Tibial nerve (tissue), 4 donors: ENCODE data around the gene SRBD1. TPM values are rescaled to one million over a fixed set of nuclear protein-coding genes. Genes with fewer than 3 reads are reported as not detected.
A peak's percentile ranks its signal among the peaks of the same experiment; 100 is the strongest.

ENCODE experiments used
- DNase-seq, 2 donors: peaks; one replicate each; pipeline ENCODE4 v3.0.0-alpha.2; 2019; ENCODE audit warnings: low spot score in 2 of 2
- H3K27ac ChIP-seq, 4 donors: fragments of 200-600 bp; sonication (generic) in 3 of 4; one replicate each; pipeline ENCODE4 v1.5.1; 2017 to 2019; ENCODE audit warnings: mild to moderate bottlenecking in 1 of 4
- H3K27me3 ChIP-seq, 2 donors: fragments of 200-600 bp; sonication (generic) in 1 of 2; one replicate each; pipeline versions ENCODE4 v1.5.1 to v1.6.0; 2017 to 2019
- H3K36me3 ChIP-seq, 3 donors: fragments of 200-600 bp; sonication (generic); one replicate each; pipeline ENCODE4 v1.5.1; 2018 to 2019
- H3K4me1 ChIP-seq, 4 donors: fragments of 200-600 bp; sonication (generic) in 3 of 4; one replicate each; pipeline ENCODE4 v1.5.1; 2017 to 2019
- H3K4me3 ChIP-seq, 4 donors: fragments of 200-600 bp; sonication (generic) in 3 of 4; one replicate each; pipeline ENCODE4 v1.5.1; 2017 to 2019; ENCODE audit warnings: mild to moderate bottlenecking in 1 of 4, moderate library complexity in 1 of 4
- H3K9me3 ChIP-seq, 4 donors: fragments of 200-600 bp; sonication (generic) in 3 of 4; one replicate each; pipeline ENCODE4 v1.5.1; 2017 to 2019
- EP300 ChIP-seq, 2 donors: sonication (generic); formaldehyde crosslinking; IDR thresholded peaks; one replicate each; pipeline ENCODE4 v1.6.1; 2017; ENCODE audit warnings: antibody characterized with exemption in 2 of 2, mild to moderate bottlenecking in 1 of 2
- POLR2A ChIP-seq, 2 donors: fragments of 450-650 bp; IDR thresholded peaks; one replicate each; pipeline ENCODE4 v1.6.1; 2017; ENCODE audit warnings: antibody characterized with exemption in 2 of 2, mild to moderate bottlenecking in 2 of 2, moderate library complexity in 2 of 2
- WGBS, 2 donors: methylation state at CpG; one replicate each; pipeline ENCODE4 v1.1.5; 2018; 5-methylcytosine and 5-hydroxymethylcytosine counted together
- total RNA-seq, 4 donors: library from RNA; depleted of rRNA; stranded (reverse); fragments of >200 nt; gene quantifications; one replicate each; pipeline ENCODE4 v1.1.0, GENCODE V29; 2016
- TF ChIP-seq, protein P1 (sequence below), 5 experiments: fragments of 200-600 bp in 3 of 5; fragments of 450-650 bp in 2 of 5; sonication (generic) in 3 of 5; IDR thresholded peaks; one replicate each; pipeline ENCODE4 v1.5.1; 2016 to 2019; ENCODE audit warnings: antibody characterized with exemption in 5 of 5, mild to moderate bottlenecking in 3 of 5, moderate library complexity in 2 of 5

SRBD1 gene
- total RNA-seq, 4 donors from 2014 or later: 14.7 to 36.7 (median 20.8) TPM

DNA sequence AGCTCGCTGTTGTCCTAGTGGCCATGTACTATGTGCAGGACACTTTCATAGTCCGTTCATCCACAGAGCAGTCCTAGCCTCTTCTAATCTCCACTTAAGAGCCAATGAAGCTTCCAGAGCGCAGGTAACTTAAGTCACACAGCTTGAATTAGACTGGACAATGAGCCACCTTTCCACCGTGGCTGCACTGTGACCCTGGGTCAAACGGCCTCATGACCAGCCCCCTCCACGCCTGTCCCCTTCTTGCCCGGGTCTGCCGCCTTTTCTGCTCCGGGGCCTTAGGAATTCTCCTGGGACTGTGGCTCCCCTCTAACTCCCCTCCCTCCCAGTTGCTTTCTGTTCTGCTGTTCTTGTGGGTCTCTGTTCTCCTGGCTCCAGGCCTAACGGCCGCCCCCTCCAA lies 32.0 kb upstream of the SRBD1 start:
- H3K27me3 ChIP-seq: peaks cover 0 to 8% of the 10 kb centered on the region in 2 donors
- peaks cover 0 to 14% (median 12%) of the 10 kb centered on the region in 4 donors for H3K4me1 ChIP-seq
- H3K27ac ChIP-seq: peak overlapping the region in 2 of 4 donors; percentile 36 to 37
- H3K36me3 ChIP-seq: no peaks in the 10 kb centered on the region
- peak overlapping the region; percentile 30 to 67 (median 50) for H3K4me3 ChIP-seq
- WGBS, 2 donors: 27 to 28% methylated on average over 11 of the region's 11 CpGs
- no peak for DNase-seq
- no peaks in the 10 kb centered on the region for H3K9me3 ChIP-seq
- TF ChIP-seq EP300 (IDR thresholded peaks at IDR 0.05) (no peak), POLR2A (IDR thresholded peaks at IDR 0.05) (no peak)
- TF ChIP-seq, protein P1, sequence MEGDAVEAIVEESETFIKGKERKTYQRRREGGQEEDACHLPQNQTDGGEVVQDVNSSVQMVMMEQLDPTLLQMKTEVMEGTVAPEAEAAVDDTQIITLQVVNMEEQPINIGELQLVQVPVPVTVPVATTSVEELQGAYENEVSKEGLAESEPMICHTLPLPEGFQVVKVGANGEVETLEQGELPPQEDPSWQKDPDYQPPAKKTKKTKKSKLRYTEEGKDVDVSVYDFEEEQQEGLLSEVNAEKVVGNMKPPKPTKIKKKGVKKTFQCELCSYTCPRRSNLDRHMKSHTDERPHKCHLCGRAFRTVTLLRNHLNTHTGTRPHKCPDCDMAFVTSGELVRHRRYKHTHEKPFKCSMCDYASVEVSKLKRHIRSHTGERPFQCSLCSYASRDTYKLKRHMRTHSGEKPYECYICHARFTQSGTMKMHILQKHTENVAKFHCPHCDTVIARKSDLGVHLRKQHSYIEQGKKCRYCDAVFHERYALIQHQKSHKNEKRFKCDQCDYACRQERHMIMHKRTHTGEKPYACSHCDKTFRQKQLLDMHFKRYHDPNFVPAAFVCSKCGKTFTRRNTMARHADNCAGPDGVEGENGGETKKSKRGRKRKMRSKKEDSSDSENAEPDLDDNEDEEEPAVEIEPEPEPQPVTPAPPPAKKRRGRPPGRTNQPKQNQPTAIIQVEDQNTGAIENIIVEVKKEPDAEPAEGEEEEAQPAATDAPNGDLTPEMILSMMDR (IDR thresholded peaks at IDR 0.05): no peak

DNA sequence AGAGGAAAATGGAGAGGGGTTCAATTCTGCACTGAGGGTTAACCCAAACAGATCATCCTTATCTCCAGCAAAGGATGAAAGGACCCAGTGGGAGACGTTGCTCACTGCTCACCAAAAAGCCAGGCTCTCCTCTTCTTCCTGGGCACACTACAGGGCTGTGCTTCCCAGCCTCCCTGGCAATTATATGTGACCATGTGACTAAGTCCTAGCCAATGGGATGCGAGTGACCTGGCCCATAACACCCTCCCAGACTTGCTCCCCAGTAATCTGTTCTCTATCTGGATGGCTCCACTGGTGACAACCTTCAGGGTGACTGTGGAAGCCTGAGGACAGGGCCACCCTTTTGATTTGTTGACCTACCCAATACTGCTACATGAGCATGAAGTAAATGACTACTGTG lies 29.5 kb upstream of the SRBD1 start:
- Histone ChIP-seq H3K4me3 (no peak overlapping the region), H3K36me3 (no peaks in the 10 kb centered on the region), H3K4me1 (peaks cover 0 to 13% (median 12%) of the 10 kb centered on the region in 4 donors), H3K27me3 (peaks cover 0 to 8% of the 10 kb centered on the region in 2 donors), H3K27ac (no peak overlapping the region), H3K9me3 (no peaks in the 10 kb centered on the region)
- TF ChIP-seq EP300 (IDR thresholded peaks at IDR 0.05) (no peak), POLR2A (IDR thresholded peaks at IDR 0.05) (no peak)
- TF ChIP-seq, protein P1 (IDR thresholded peaks at IDR 0.05): no peak
- DNase-seq: no peak
- WGBS, 2 donors: 75 to 79% methylated on average over 2 of the region's 2 CpGs

DNA sequence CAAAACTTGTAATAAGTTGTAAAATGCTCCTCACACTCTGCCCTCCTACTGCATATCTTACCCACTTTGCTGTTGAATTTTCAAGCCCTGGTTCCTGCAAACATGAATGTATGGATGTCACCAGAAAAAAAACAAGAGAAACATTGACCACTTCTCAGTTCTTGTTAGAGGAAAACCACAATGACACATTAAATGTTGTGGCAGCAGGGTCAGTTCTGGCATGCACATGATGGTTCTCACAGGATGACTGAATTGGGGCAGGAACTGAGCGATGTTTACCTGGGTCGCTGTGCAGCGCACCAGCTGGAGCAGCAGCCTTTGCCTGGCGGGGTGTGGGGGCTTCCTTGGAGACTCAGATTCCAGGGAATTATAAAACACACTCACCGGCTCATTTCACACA lies 26.4 kb upstream of the SRBD1 start:
- no peak for DNase-seq
- TF ChIP-seq, protein P1 (IDR thresholded peaks at IDR 0.05): no peak
- TF ChIP-seq EP300 (IDR thresholded peaks at IDR 0.05) (no peak), POLR2A (IDR thresholded peaks at IDR 0.05) (no peak)
- 81 to 88% methylated on average over 5 of the region's 5 CpGs for WGBS, 2 donors

DNA sequence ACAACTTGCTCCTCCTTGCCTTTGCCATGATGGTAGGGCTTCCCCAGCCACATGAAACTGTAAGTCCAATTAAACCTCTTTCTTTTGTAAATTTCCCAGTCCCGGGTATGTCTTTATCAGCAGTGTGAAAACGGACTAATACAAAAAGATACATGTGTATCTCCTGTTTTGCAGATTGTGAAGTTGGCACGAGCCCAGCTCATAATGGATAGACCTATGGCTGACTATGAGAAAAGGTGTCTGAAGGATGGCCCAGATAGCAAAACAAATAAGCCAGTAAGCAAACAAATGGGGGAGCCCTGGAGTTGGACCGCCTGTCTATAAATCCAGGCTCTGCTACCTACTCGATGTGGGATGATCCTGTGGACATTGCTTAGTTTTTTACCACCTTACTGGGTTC lies 24.9 kb upstream of the SRBD1 start:
- no peak for DNase-seq
- no peak overlapping the region for H3K27ac ChIP-seq
- 86 to 90% methylated on average over 5 of the region's 5 CpGs for WGBS, 2 donors
- no peaks in the 10 kb centered on the region for H3K27me3 ChIP-seq
- TF ChIP-seq EP300 (IDR thresholded peaks at IDR 0.05) (no peak), POLR2A (IDR thresholded peaks at IDR 0.05) (no peak)
- TF ChIP-seq, protein P1 (IDR thresholded peaks at IDR 0.05): no peak
- no peaks in the 10 kb centered on the region for H3K4me1 ChIP-seq
- H3K4me3 ChIP-seq: no peak overlapping the region
- H3K9me3 ChIP-seq: no peaks in the 10 kb centered on the region
- no peaks in the 10 kb centered on the region for H3K36me3 ChIP-seq

More for the DNA sequence above, 26.4 kb upstream of the SRBD1 start:
- no peaks in the 10 kb centered on the region for H3K36me3 ChIP-seq
- no peaks in the 10 kb centered on the region for H3K9me3 ChIP-seq
- H3K27me3 ChIP-seq: no peaks in the 10 kb centered on the region
- no peaks in the 10 kb centered on the region for H3K4me1 ChIP-seq
- no peak overlapping the region for H3K4me3 ChIP-seq
- no peak overlapping the region for H3K27ac ChIP-seq

DNA sequence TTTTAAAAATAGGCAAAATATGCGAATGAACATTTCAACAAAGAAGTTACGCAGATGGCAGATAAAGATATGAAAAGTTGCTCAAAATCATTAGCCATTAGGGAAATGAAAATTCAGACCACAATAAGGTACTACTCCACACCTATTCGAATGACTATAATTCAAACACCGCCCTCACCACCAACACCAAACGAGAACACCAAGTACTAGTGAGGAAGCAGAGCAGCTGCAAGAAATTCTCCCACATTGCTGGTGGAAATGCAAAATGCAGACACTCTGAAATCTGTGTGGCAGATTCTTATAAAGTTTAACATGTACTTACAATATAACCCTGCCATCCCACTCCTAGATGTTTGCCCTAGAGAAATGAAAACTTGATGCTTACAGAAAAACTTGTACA lies 23.2 kb upstream of the SRBD1 start:
- no peak overlapping the region for H3K4me3 ChIP-seq
- no peak for DNase-seq
- TF ChIP-seq POLR2A (IDR thresholded peaks at IDR 0.05): no peak
- TF ChIP-seq EP300 (IDR thresholded peaks at IDR 0.05): no peak
- TF ChIP-seq, protein P1 (IDR thresholded peaks at IDR 0.05): no peak
- 89 to 91% methylated on average over 5 of the region's 5 CpGs for WGBS, 2 donors
- H3K27ac ChIP-seq: no peak overlapping the region
- no peaks in the 10 kb centered on the region for H3K9me3 ChIP-seq
- H3K4me1 ChIP-seq: no peaks in the 10 kb centered on the region
- no peaks in the 10 kb centered on the region for H3K27me3 ChIP-seq
- no peaks in the 10 kb centered on the region for H3K36me3 ChIP-seq
